Measurements from ENCODE around the gene PDE7B.

Gene PDE7B

DNA sequence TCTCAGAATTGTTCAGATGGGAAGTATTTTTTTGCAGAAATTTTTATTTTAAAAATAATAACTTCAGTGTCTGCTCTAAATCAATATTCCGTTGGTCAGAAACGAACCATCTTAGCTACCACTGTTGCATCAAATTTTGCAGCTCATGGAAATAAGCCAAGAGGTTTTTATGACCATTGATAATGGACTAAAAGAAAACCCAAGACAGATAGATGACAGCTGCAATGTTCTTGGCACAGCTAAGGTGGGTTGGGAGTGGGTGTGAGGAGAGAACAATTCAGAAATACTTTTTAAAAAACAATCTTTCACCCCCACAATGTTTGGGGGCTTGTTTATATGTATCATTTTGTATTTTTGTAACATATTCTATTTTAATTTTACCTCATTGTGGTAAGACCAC, 121.1 kb downstream of the PDE7B start:
- Histone ChIP-seq H3K36me3 (ENCODE audit: insufficient read depth, low read length) (no peaks in the 10 kb centered on the region), H3K27me3 (ENCODE audit: insufficient read depth, low read length) (no peaks in the 10 kb centered on the region), H3K4me1 (ENCODE audit: insufficient read depth, low read length, severe bottlenecking) (no peaks in the 10 kb centered on the region), H3K4me3 (ENCODE audit: low read depth, low read length, poor library complexity, severe bottlenecking) (no peak overlapping the region), H3K4me2 (ENCODE audit: low read length) (no peak overlapping the region), H3F3A (ENCODE audit: insufficient read depth, low read length) (no peaks in the 10 kb centered on the region), H3K27ac (ENCODE audit: low read depth, low read length, poor library complexity, severe bottlenecking) (no peak overlapping the region), H3K9me2 (ENCODE audit: low read depth, low read length) (no peaks in the 10 kb centered on the region), H3K79me2 (ENCODE audit: insufficient read depth, low read length) (no peaks in the 10 kb centered on the region), H4K20me1 (ENCODE audit: insufficient read depth, low read length) (no peaks in the 10 kb centered on the region), H3K9ac (ENCODE audit: low read length) (no peak overlapping the region), H3K9me3 (ENCODE audit: low read length) (no peaks in the 10 kb centered on the region), H2AFZ (ENCODE audit: low read length) (no peak overlapping the region)
- TF ChIP-seq EZH2 (IDR thresholded peaks at IDR 0.05; ENCODE audit: borderline replicate concordance, low read length) = no peak
- TF ChIP-seq, protein P1, sequence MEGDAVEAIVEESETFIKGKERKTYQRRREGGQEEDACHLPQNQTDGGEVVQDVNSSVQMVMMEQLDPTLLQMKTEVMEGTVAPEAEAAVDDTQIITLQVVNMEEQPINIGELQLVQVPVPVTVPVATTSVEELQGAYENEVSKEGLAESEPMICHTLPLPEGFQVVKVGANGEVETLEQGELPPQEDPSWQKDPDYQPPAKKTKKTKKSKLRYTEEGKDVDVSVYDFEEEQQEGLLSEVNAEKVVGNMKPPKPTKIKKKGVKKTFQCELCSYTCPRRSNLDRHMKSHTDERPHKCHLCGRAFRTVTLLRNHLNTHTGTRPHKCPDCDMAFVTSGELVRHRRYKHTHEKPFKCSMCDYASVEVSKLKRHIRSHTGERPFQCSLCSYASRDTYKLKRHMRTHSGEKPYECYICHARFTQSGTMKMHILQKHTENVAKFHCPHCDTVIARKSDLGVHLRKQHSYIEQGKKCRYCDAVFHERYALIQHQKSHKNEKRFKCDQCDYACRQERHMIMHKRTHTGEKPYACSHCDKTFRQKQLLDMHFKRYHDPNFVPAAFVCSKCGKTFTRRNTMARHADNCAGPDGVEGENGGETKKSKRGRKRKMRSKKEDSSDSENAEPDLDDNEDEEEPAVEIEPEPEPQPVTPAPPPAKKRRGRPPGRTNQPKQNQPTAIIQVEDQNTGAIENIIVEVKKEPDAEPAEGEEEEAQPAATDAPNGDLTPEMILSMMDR (IDR thresholded peaks at IDR 0.05; ENCODE audit: low read length) = no peak

DNA sequence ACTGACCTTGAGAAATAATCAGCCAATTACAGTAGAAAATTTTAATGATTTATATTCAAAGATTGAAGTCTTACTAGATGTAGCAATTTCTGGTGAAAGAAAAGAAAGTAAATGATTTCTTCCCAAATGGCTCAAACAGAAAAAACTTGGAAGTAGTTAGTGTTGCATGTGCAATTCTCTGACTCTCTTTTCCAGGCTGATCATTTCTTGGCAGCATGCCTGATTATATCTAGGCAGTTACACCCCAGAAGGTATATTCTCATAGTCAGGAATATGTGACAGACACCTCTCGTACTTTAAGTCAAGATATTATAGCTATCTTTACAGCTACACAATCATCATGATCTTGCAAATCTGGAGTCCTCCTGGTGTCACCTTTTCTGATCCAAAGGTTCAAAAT, 122.9 kb downstream of the PDE7B start:
- no peaks in the 10 kb centered on the region for H4K20me1 ChIP-seq (ENCODE audit: insufficient read depth, low read length)
- no peak overlapping the region for H3K4me2 ChIP-seq (ENCODE audit: low read length)
- H3F3A ChIP-seq (ENCODE audit: insufficient read depth, low read length) = no peaks in the 10 kb centered on the region
- H3K36me3 ChIP-seq (ENCODE audit: insufficient read depth, low read length) = no peaks in the 10 kb centered on the region
- H2AFZ ChIP-seq (ENCODE audit: low read length) = no peak overlapping the region
- H3K27me3 ChIP-seq (ENCODE audit: insufficient read depth, low read length) = no peaks in the 10 kb centered on the region
- H3K4me3 ChIP-seq (ENCODE audit: low read depth, low read length, poor library complexity, severe bottlenecking) = no peak overlapping the region
- no peak overlapping the region for H3K9ac ChIP-seq (ENCODE audit: low read length)
- TF ChIP-seq, protein P1 (IDR thresholded peaks at IDR 0.05; ENCODE audit: low read length) = no peak
- no peak for TF ChIP-seq EZH2 (IDR thresholded peaks at IDR 0.05; ENCODE audit: borderline replicate concordance, low read length)
- no peaks in the 10 kb centered on the region for H3K9me2 ChIP-seq (ENCODE audit: low read depth, low read length)
- no peaks in the 10 kb centered on the region for H3K4me1 ChIP-seq (ENCODE audit: insufficient read depth, low read length, severe bottlenecking)
- no peaks in the 10 kb centered on the region for H3K79me2 ChIP-seq (ENCODE audit: insufficient read depth, low read length)
- H3K9me3 ChIP-seq (ENCODE audit: low read length) = no peaks in the 10 kb centered on the region
- no peak overlapping the region for H3K27ac ChIP-seq (ENCODE audit: low read depth, low read length, poor library complexity, severe bottlenecking)

DNA sequence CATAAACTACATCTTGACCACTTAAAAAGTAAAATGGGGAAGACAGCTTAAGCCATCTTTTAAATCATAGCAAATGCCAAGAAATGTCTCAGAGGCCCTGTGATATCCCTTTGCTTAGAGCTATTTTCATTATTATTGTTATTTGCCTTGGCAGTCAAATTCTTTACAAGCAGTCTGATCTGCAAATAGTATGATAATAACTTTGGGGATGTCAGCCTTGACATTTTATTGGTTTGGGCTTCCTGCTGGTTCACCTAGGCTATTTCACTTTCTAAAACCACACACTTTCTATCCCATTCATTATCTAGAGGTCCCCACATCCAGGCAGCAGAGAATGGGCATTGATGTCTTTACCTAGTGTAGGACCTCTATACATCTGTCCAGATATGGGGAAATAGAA, 125.1 kb downstream of the PDE7B start:
- H2AFZ ChIP-seq (ENCODE audit: low read length) = no peak overlapping the region
- no peaks in the 10 kb centered on the region for H3K4me1 ChIP-seq (ENCODE audit: insufficient read depth, low read length, severe bottlenecking)
- H3K27me3 ChIP-seq (ENCODE audit: insufficient read depth, low read length) = no peaks in the 10 kb centered on the region
- no peak overlapping the region for H3K9ac ChIP-seq (ENCODE audit: low read length)
- no peaks in the 10 kb centered on the region for H3K9me3 ChIP-seq (ENCODE audit: low read length)
- H3K27ac ChIP-seq (ENCODE audit: low read depth, low read length, poor library complexity, severe bottlenecking) = no peak overlapping the region
- no peaks in the 10 kb centered on the region for H3K79me2 ChIP-seq (ENCODE audit: insufficient read depth, low read length)
- TF ChIP-seq, protein P1 (IDR thresholded peaks at IDR 0.05; ENCODE audit: low read length) = no peak
- TF ChIP-seq EZH2 (IDR thresholded peaks at IDR 0.05; ENCODE audit: borderline replicate concordance, low read length) = no peak
- H3K4me3 ChIP-seq (ENCODE audit: low read depth, low read length, poor library complexity, severe bottlenecking) = no peak overlapping the region
- H3K36me3 ChIP-seq (ENCODE audit: insufficient read depth, low read length) = no peaks in the 10 kb centered on the region
- H4K20me1 ChIP-seq (ENCODE audit: insufficient read depth, low read length) = no peaks in the 10 kb centered on the region
- H3K9me2 ChIP-seq (ENCODE audit: low read depth, low read length) = no peaks in the 10 kb centered on the region
- H3K4me2 ChIP-seq (ENCODE audit: low read length) = no peak overlapping the region
- H3F3A ChIP-seq (ENCODE audit: insufficient read depth, low read length) = no peaks in the 10 kb centered on the region

All from OCI-LY1 (cell line).